Measurements from ENCODE around the gene EMP1. TPM values are rescaled to one million over a fixed set of nuclear protein-coding genes. Genes with fewer than 3 reads are reported as not detected.

Gene EMP1
- polyA plus RNA-seq, 3 donors = 2.7 to 6.3 (median 3.1) TPM

DNA sequence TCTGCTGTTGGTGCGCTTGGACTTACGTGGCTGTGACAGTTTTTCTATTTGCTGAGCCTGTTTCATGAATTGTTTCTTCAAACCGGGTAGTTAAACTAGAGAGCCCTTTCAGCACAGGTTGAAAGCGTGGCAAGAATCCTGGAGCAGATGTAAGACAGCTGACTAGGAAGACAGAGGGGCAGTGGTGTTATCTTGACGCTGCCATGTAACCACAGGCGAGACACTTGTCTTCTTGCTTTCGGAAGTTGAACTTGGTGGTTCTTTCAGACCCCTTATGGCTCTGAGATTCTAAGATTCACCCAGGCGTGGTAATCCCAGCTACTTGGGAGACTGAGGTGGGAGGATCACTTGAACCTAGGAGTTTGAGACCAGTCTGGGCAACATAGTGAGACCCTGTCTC, 4.3 kb downstream of the EMP1 start:
- Histone ChIP-seq H3K27ac (ENCODE audit: low read depth in 1 of 2, low read length in 2 of 2) (no peak overlapping the region), H3K79me2 (ENCODE audit: insufficient read depth, low read length) (no peaks in the 10 kb centered on the region), H4K20me1 (ENCODE audit: insufficient read depth, low read length) (no peaks in the 10 kb centered on the region), H2AFZ (ENCODE audit: insufficient read depth, low read depth, low read length, poor library complexity, severe bottlenecking) (peak overlapping the region; percentile 26), H3K4me3 (replicated peaks in 1 of 3; ENCODE audit: low read depth in 2 of 3, low read length in 3 of 3) (no peak overlapping the region), H3K4me2 (replicated peaks; ENCODE audit: extremely low read depth, low read length, poor library complexity, severe bottlenecking) (no peak overlapping the region), H3K4me1 (ENCODE audit: control insufficient read depth in 1 of 2, insufficient read depth in 2 of 2, low read length in 2 of 2) (peaks cover 40 to 45% of the 10 kb centered on the region in 2 donors), H3K9ac (ENCODE audit: insufficient read depth, low read length, poor library complexity, severe bottlenecking) (no peak overlapping the region), H3K27me3 (ENCODE audit: control insufficient read depth in 2 of 2, insufficient read depth in 2 of 2, low read length in 2 of 2) (no peaks in the 10 kb centered on the region), H3K36me3 (replicated peaks in 1 of 2; ENCODE audit: control insufficient read depth in 1 of 2, insufficient read depth in 2 of 2, low read length in 2 of 2) (no peaks in the 10 kb centered on the region), H3K9me3 (replicated peaks in 1 of 2; ENCODE audit: control insufficient read depth in 1 of 2, insufficient read depth in 1 of 2, low read length in 2 of 2) (no peaks in the 10 kb centered on the region)
- Mint-ChIP-seq H3K36me3 (peaks cover 0 to 2% of the 10 kb centered on the region in 2 donors), H3K9me3 (peaks cover 0 to 2% (median 0%) of the 10 kb centered on the region in 7 donors), H3K4me1 (peaks cover 53% of the 10 kb centered on the region), H3K27me3 (ENCODE audit: low read depth in 3 of 3) (peaks cover 7 to 11% (median 8%) of the 10 kb centered on the region in 3 donors), H3K27ac (no peak overlapping the region), H3K4me3 (no peak overlapping the region)
- TF ChIP-seq, protein P1, sequence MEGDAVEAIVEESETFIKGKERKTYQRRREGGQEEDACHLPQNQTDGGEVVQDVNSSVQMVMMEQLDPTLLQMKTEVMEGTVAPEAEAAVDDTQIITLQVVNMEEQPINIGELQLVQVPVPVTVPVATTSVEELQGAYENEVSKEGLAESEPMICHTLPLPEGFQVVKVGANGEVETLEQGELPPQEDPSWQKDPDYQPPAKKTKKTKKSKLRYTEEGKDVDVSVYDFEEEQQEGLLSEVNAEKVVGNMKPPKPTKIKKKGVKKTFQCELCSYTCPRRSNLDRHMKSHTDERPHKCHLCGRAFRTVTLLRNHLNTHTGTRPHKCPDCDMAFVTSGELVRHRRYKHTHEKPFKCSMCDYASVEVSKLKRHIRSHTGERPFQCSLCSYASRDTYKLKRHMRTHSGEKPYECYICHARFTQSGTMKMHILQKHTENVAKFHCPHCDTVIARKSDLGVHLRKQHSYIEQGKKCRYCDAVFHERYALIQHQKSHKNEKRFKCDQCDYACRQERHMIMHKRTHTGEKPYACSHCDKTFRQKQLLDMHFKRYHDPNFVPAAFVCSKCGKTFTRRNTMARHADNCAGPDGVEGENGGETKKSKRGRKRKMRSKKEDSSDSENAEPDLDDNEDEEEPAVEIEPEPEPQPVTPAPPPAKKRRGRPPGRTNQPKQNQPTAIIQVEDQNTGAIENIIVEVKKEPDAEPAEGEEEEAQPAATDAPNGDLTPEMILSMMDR (IDR thresholded peaks at IDR 0.05) = no peak
- no peak for DNase-seq
- intact Hi-C loops (cut with micrococcal nuclease) = loop anchor here in 1 of 2 donors (10.0 kb wide), 1 partner anchor 46 kb away; no protein-coding TSS in a partner anchor
- 27% methylated on average over 8 of the region's 8 CpGs for WGBS (ENCODE audit: insufficient coverage)

DNA sequence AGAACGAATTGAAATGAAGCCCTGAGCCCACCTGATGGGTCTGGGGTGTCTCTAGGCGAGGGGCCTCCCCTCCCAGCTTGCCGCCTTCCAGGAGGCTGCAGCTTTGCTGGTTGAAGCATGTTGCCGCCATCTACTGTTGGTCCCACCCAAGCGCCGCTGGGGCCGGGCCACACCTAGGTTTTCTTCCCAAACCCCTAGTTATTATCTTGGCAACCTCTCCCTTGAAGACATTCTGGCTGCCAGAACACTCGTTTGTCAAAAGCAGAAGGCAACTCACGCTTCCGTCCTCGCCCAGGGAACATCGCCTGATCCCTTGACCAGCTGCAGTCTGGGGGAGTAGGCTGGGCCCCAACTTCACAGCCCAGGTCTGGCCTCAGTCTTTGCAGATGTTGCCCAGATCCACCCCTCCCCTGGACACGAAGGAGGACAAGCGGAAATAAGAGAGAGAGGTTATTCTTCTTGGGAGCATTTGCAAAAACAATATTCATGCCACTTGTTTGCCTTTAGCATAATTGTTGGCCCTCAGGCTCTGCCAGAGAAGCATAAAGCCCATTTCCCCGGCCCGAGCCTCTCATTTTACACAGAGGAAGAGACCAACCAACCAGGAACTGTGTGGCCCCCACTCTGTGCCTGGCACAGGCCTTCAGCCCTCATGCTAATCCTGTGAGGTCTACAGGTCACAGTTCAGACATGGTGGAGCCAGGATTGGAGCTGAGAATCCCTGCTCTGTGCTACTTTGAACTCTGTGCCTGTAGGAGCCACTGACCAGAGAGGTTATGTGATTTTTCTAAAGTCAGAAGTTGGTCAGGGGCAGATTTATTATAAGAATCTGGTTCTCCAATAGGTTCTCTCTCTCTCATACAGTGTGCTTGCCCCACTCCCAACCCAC, 6.8 kb downstream of the EMP1 start:
- Mint-ChIP-seq H3K36me3 (no peaks in the 10 kb centered on the region), H3K4me3 (no peak overlapping the region), H3K27me3 (ENCODE audit: low read depth in 3 of 3) (peaks cover 2 to 12% (median 9%) of the 10 kb centered on the region in 3 donors), H3K27ac (no peak overlapping the region), H3K9me3 (no peaks in the 10 kb centered on the region), H3K4me1 (peaks cover 47% of the 10 kb centered on the region)
- H3K4me3 ChIP-seq (replicated peaks in 1 of 3; ENCODE audit: low read depth in 2 of 3, low read length in 3 of 3) = no peak overlapping the region
- DNase-seq = no peak
- H2AFZ ChIP-seq (ENCODE audit: insufficient read depth, low read depth, low read length, poor library complexity, severe bottlenecking) = no peak overlapping the region
- H3K27me3 ChIP-seq (ENCODE audit: control insufficient read depth in 2 of 2, insufficient read depth in 2 of 2, low read length in 2 of 2) = no peaks in the 10 kb centered on the region
- TF ChIP-seq, protein P1 (IDR thresholded peaks at IDR 0.05) = no peak
- H3K9ac ChIP-seq (ENCODE audit: insufficient read depth, low read length, poor library complexity, severe bottlenecking) = no peak overlapping the region
- H3K4me2 ChIP-seq (replicated peaks; ENCODE audit: extremely low read depth, low read length, poor library complexity, severe bottlenecking) = no peak overlapping the region
- no peaks in the 10 kb centered on the region for H3K9me3 ChIP-seq (replicated peaks in 1 of 2; ENCODE audit: control insufficient read depth in 1 of 2, insufficient read depth in 1 of 2, low read length in 2 of 2)
- H3K27ac ChIP-seq (ENCODE audit: low read depth in 1 of 2, low read length in 2 of 2) = no peak overlapping the region
- no peaks in the 10 kb centered on the region for H4K20me1 ChIP-seq (ENCODE audit: insufficient read depth, low read length)
- H3K4me1 ChIP-seq (ENCODE audit: control insufficient read depth in 1 of 2, insufficient read depth in 2 of 2, low read length in 2 of 2) = peaks cover 21 to 27% of the 10 kb centered on the region in 2 donors
- intact Hi-C loops (cut with micrococcal nuclease) = loop anchor here in 1 of 2 donors (10.0 kb wide), 1 partner anchor 48 kb away; no protein-coding TSS in a partner anchor
- no peaks in the 10 kb centered on the region for H3K79me2 ChIP-seq (ENCODE audit: insufficient read depth, low read length)
- WGBS (ENCODE audit: insufficient coverage) = 71% methylated on average over 13 of the region's 16 CpGs
- no peaks in the 10 kb centered on the region for H3K36me3 ChIP-seq (replicated peaks in 1 of 2; ENCODE audit: control insufficient read depth in 1 of 2, insufficient read depth in 2 of 2, low read length in 2 of 2)

Data from CD14-positive monocyte (primary cell).